Left ventricle myocardium inferior (tissue), 1 donor: ENCODE data around the gene TBATA. TPM values are rescaled to one million over a fixed set of nuclear protein-coding genes. Genes with fewer than 3 reads are reported as not detected.
A peak's percentile ranks its signal among the peaks of the same experiment; 100 is the strongest.

Source experiments
- DNase-seq: peaks from one replicate; pipeline ENCODE4 v3.0.0-alpha.2; 2020
- H3K27ac ChIP-seq: fragments of 200-600 bp; replicated peaks from 2 replicates; pipeline ENCODE4 v1.8.0; 2021
- H3K27me3 ChIP-seq: fragments of 200-600 bp; 2 replicates; pipeline ENCODE4 v1.8.0; 2021; ENCODE audit warnings: low read depth
- H3K36me3 ChIP-seq: fragments of 200-600 bp; 2 replicates; pipeline ENCODE4 v1.8.0; 2021
- H3K4me1 ChIP-seq: fragments of 200-600 bp; 2 replicates; pipeline ENCODE4 v1.8.0; 2021
- H3K4me3 ChIP-seq: fragments of 200-600 bp; 2 replicates; pipeline ENCODE4 v1.8.0; 2021; ENCODE audit warnings: mild to moderate bottlenecking, moderate library complexity
- H3K9me3 ChIP-seq: fragments of 200-600 bp; replicated peaks from 2 replicates; pipeline ENCODE4 v1.8.0; 2021
- CTCF ChIP-seq: fragments of 200-600 bp; IDR thresholded peaks from 2 replicates; pipeline ENCODE4 v1.8.0; 2021; ENCODE audit warnings: antibody characterized with exemption, mild to moderate bottlenecking, borderline replicate concordance
- intact Hi-C: fragments of 100-400 bp; cut with micrococcal nuclease; formaldehyde crosslinking; loops from one replicate; pipeline ENCODE4 v1.11.0; 2022
- total RNA-seq: library from RNA; stranded (reverse); fragmentation: NEBNext Ultra II Directional; extraction: Animal tissue kit (Norgen Biotek cat#: 25700); gene quantifications from one replicate; pipeline ENCODE4 v1.2.1, GENCODE V29; 2021
- donor health status: DM: no; HTN: yes; CAD: no; lungs with severe emphysema.

Gene TBATA
- total RNA-seq, 1 donor from 2014 or later: not detected

- no peak overlapping the region for H3K27ac ChIP-seq
- peak; percentile 83 for TF ChIP-seq CTCF
- no peaks in the 10 kb centered on the region for H3K27me3 ChIP-seq
- intact Hi-C loops: loop anchor here (2.0 to 10.0 kb wide), 2 partner anchors 206 to 294 kb away; no protein-coding TSS in a partner anchor
- peak; percentile 53 for DNase-seq
- no peaks in the 10 kb centered on the region for H3K36me3 ChIP-seq
- no peak overlapping the region for H3K4me3 ChIP-seq
- peaks cover 22% of the 10 kb centered on the region for H3K4me1 ChIP-seq
- H3K9me3 ChIP-seq: no peaks in the 10 kb centered on the region
Measured at GRCh38 chr10:70758757-70759514, 26.2 kb downstream of the TBATA start.

GRCh38 chr10:70757856-70758255, 27.3 kb downstream of the TBATA start:
- DNase-seq: no peak
- intact Hi-C loops: loop anchor here (2.0 to 10.0 kb wide), 2 partner anchors 205 to 293 kb away; no protein-coding TSS in a partner anchor
- Histone ChIP-seq H3K27me3 (no peaks in the 10 kb centered on the region), H3K4me1 (peaks cover 29% of the 10 kb centered on the region), H3K27ac (no peak overlapping the region), H3K9me3 (no peaks in the 10 kb centered on the region), H3K4me3 (no peak overlapping the region), H3K36me3 (no peaks in the 10 kb centered on the region)
- TF ChIP-seq CTCF: no peak

GRCh38 chr10:70756700-70757360, 28.3 kb downstream of the TBATA start:
- TF ChIP-seq CTCF: no peak
- Histone ChIP-seq H3K36me3 (no peaks in the 10 kb centered on the region), H3K27ac (no peak overlapping the region), H3K27me3 (no peaks in the 10 kb centered on the region), H3K4me3 (no peak overlapping the region), H3K9me3 (no peaks in the 10 kb centered on the region), H3K4me1 (peaks cover 29% of the 10 kb centered on the region)
- intact Hi-C loops: loop anchor here (10.0 kb wide), 1 partner anchor 292 kb away; no protein-coding TSS in a partner anchor
- no peak for DNase-seq

GRCh38 chr10:70753841-70754621, 31.1 kb downstream of the TBATA start:
- intact Hi-C loops: loop anchor here (10.0 kb wide), 1 partner anchor 289 kb away; no protein-coding TSS in a partner anchor

More at GRCh38 chr10:70753841-70754621, 31.1 kb downstream of the TBATA start:
- H3K9me3 ChIP-seq: no peaks in the 10 kb centered on the region
- no peak for TF ChIP-seq CTCF
- H3K27ac ChIP-seq: no peak overlapping the region
- peaks cover 26% of the 10 kb centered on the region for H3K4me1 ChIP-seq
- no peaks in the 10 kb centered on the region for H3K27me3 ChIP-seq
- DNase-seq: no peak
- H3K36me3 ChIP-seq: no peaks in the 10 kb centered on the region
- H3K4me3 ChIP-seq: no peak overlapping the region
